Suprapubic skin (tissue), 4 donors: Measurements from ENCODE around the gene YWHAQ. TPM values are rescaled to one million over a fixed set of nuclear protein-coding genes. Genes with fewer than 3 reads are reported as not detected.

Source experiments
- DNase-seq, 2 donors: peaks; one replicate each; pipeline ENCODE4 v3.0.0-alpha.2; 2019; ENCODE audit warnings: low spot score in 2 of 2
- H3K27ac ChIP-seq: fragments of 200-600 bp; sonication (generic); one replicate; pipeline ENCODE4 v1.5.1; 2019
- H3K27me3 ChIP-seq: fragments of 200-600 bp; sonication (generic); one replicate; pipeline ENCODE4 v1.5.1; 2019
- H3K36me3 ChIP-seq: fragments of 200-600 bp; sonication (generic); one replicate; pipeline ENCODE4 v1.5.1; 2019
- H3K4me1 ChIP-seq: fragments of 200-600 bp; sonication (generic); one replicate; pipeline ENCODE4 v1.5.1; 2019
- H3K4me3 ChIP-seq: fragments of 200-600 bp; sonication (generic); one replicate; pipeline ENCODE4 v1.5.1; 2019; ENCODE audit warnings: mild to moderate bottlenecking
- H3K9me3 ChIP-seq: fragments of 200-600 bp; sonication (generic); one replicate; pipeline ENCODE4 v1.5.1; 2019
- EP300 ChIP-seq: sonication (generic); formaldehyde crosslinking; IDR thresholded peaks from one replicate; pipeline ENCODE4 v1.6.1; 2017; ENCODE audit warnings: antibody characterized with exemption
- POLR2A ChIP-seq, 2 donors: fragments of 450-650 bp; IDR thresholded peaks; one replicate each; pipeline ENCODE4 v1.6.1; 2017; ENCODE audit warnings: antibody characterized with exemption in 2 of 2, mild to moderate bottlenecking in 2 of 2, moderate library complexity in 2 of 2
- POLR2AphosphoS5 ChIP-seq, 3 donors: sonication (generic); formaldehyde crosslinking; IDR thresholded peaks; one replicate each; pipeline ENCODE4 v1.6.1; 2017; ENCODE audit warnings: antibody characterized with exemption in 3 of 3
- WGBS: methylation state at CpG from one replicate; pipeline ENCODE4 v1.1.5; 2018; 5-methylcytosine and 5-hydroxymethylcytosine counted together
- total RNA-seq, 4 donors: library from RNA; depleted of rRNA; stranded (reverse); fragments of >200 nt; gene quantifications; one replicate each; pipeline ENCODE4 v1.1.0, GENCODE V29; 2016
- TF ChIP-seq, protein P1 (sequence below), 2 donors: fragments of 200-600 bp in 1 of 2; fragments of 450-650 bp in 1 of 2; sonication (generic) in 1 of 2; IDR thresholded peaks; one replicate each; pipeline ENCODE4 v1.5.1; 2016 to 2019; ENCODE audit warnings: antibody characterized with exemption in 2 of 2, mild to moderate bottlenecking in 1 of 2, moderate library complexity in 1 of 2

The YWHAQ gene
- total RNA-seq, 4 donors from 2014 or later: 84.6 to 172 (median 165) TPM

DNA sequence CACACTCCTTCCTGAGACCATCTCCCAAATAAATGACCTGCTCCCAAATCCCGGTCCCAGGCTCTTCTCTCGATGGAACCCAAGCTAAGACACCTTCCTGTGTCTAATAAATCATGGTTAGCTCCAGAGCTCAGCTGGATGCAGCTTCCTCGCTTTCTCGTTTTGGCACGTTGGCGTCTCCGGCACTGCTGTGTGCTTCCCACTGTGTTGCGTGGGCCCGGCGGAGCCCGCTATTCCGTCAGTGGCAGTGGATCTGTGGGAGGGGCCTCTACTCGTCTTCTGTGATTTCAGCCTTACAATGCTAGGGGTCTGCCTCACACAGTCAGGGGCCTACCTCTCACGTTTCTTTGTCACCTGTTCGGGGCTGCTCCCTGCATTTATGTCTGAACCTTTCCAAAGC is 29.4 kb upstream of the YWHAQ start:
- 89% methylated on average over 15 of the region's 15 CpGs for WGBS
- no peak overlapping the region for H3K4me3 ChIP-seq

DNA sequence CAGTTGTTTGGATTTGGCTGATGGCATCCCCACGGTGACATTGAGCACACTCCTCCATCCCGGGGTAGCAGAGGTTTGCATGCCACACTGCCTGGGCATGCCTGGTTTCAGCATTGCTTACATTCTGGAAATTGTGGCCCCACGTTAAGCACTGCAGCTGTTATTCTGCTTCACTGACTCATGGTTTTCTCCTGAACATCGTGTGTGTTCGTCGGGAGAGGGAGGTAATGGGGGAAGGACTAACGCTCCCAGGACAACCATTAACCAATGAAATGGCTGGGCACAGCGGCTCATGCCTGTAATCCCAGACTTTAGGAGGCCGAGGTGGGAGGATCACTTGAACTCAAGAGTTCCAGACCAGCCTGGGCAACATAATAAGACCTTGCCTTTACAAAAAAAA is 28.2 kb upstream of the YWHAQ start:
- H3K4me3 ChIP-seq: no peak overlapping the region
- WGBS: 75% methylated on average over 9 of the region's 9 CpGs
- no peak for DNase-seq
- H3K36me3 ChIP-seq: no peaks in the 10 kb centered on the region
- no peaks in the 10 kb centered on the region for H3K9me3 ChIP-seq
- H3K4me1 ChIP-seq: no peaks in the 10 kb centered on the region
- no peak overlapping the region for H3K27ac ChIP-seq
- TF ChIP-seq POLR2AphosphoS5 (IDR thresholded peaks at IDR 0.05) (no peak), POLR2A (IDR thresholded peaks at IDR 0.05) (no peak), EP300 (no peak)
- TF ChIP-seq, protein P1, sequence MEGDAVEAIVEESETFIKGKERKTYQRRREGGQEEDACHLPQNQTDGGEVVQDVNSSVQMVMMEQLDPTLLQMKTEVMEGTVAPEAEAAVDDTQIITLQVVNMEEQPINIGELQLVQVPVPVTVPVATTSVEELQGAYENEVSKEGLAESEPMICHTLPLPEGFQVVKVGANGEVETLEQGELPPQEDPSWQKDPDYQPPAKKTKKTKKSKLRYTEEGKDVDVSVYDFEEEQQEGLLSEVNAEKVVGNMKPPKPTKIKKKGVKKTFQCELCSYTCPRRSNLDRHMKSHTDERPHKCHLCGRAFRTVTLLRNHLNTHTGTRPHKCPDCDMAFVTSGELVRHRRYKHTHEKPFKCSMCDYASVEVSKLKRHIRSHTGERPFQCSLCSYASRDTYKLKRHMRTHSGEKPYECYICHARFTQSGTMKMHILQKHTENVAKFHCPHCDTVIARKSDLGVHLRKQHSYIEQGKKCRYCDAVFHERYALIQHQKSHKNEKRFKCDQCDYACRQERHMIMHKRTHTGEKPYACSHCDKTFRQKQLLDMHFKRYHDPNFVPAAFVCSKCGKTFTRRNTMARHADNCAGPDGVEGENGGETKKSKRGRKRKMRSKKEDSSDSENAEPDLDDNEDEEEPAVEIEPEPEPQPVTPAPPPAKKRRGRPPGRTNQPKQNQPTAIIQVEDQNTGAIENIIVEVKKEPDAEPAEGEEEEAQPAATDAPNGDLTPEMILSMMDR (IDR thresholded peaks at IDR 0.05): no peak
- H3K27me3 ChIP-seq: no peaks in the 10 kb centered on the region

More for the DNA sequence above, 29.4 kb upstream of the YWHAQ start:
- Histone ChIP-seq H3K27me3 (no peaks in the 10 kb centered on the region), H3K9me3 (no peaks in the 10 kb centered on the region), H3K36me3 (no peaks in the 10 kb centered on the region), H3K27ac (no peak overlapping the region), H3K4me1 (no peaks in the 10 kb centered on the region)
- TF ChIP-seq EP300 (no peak), POLR2AphosphoS5 (IDR thresholded peaks at IDR 0.05) (no peak), POLR2A (IDR thresholded peaks at IDR 0.05) (no peak)
- TF ChIP-seq, protein P1 (IDR thresholded peaks at IDR 0.05): no peak
- DNase-seq: no peak

DNA sequence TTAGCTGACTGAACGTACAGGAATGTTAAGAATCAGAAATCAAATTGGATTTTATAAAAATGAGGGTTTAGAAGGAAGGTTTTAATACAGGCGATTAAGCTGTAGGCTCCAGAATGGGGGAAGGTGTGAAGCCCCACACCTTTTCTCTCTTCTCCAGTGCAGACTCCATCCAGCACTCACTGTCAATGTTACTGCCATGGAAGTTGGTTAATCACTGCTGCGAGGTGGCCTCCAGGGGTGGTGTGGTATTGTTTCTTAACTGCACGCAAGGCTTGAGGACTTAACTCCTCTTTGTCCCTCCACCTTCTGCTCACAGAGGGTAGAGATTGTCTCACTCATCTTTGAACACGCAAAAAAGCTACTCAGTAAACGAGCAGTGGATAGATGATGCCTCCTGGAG is 26.9 kb upstream of the YWHAQ start:
- H3K4me1 ChIP-seq: no peaks in the 10 kb centered on the region
- no peaks in the 10 kb centered on the region for H3K27me3 ChIP-seq
- H3K36me3 ChIP-seq: no peaks in the 10 kb centered on the region
- no peak overlapping the region for H3K27ac ChIP-seq
- TF ChIP-seq POLR2AphosphoS5 (IDR thresholded peaks at IDR 0.05): no peak
- TF ChIP-seq EP300: no peak
- TF ChIP-seq, protein P1 (IDR thresholded peaks at IDR 0.05): no peak
- TF ChIP-seq POLR2A (IDR thresholded peaks at IDR 0.05): no peak
- WGBS: 88% methylated on average over 6 of the region's 6 CpGs
- H3K4me3 ChIP-seq: no peak overlapping the region
- no peaks in the 10 kb centered on the region for H3K9me3 ChIP-seq
- DNase-seq: no peak

DNA sequence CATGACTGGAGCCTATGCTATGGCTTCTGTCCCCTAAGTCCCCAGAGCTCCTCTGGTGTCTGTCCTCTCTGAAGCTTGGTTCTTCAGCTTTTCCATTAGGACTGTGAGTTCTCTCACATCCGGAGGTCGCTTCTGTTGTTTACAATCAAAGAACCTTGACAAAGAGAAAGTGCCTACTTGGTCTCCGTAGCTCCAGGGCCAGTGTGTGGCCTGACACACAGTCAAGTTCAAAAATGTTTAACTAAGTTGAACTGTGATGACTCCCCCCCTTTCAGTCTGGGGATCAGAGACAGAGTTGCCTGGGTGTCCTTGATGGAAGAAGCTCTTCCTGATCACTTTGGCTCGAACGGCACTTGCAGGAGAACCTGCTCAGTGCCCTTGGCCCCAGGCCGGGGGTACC is 26.3 kb upstream of the YWHAQ start:
- H3K36me3 ChIP-seq: no peaks in the 10 kb centered on the region
- DNase-seq: no peak
- WGBS: 88% methylated on average over 6 of the region's 6 CpGs
- no peaks in the 10 kb centered on the region for H3K27me3 ChIP-seq
- H3K4me1 ChIP-seq: no peaks in the 10 kb centered on the region
- TF ChIP-seq EP300: no peak
- no peak for TF ChIP-seq POLR2AphosphoS5 (IDR thresholded peaks at IDR 0.05)
- TF ChIP-seq POLR2A (IDR thresholded peaks at IDR 0.05): no peak
- TF ChIP-seq, protein P1 (IDR thresholded peaks at IDR 0.05): no peak
- no peaks in the 10 kb centered on the region for H3K9me3 ChIP-seq
- H3K4me3 ChIP-seq: no peak overlapping the region
- H3K27ac ChIP-seq: no peak overlapping the region

DNA sequence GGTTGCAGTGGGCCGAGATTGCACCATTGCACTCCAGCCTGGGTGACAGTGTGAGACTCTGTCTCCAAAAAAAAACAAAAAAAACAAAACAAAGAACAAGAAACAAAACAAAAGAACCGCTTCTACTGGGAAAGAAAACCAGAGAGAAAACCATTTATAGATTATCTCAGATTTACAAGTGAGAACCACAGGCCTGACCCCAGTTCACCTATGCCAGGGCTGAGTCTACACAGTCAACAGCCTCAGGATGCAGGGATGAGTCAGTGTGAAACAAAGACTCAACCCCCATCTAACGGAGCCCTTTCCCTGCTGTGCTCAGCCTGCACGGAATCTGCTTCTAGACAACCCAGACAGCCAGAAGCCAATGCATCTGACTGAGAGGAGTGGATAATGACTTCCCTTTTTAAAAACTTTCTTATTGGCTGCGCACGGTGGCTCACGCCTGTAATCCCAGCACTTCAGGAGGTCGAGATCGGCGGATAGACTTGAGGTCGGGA is 25.5 kb upstream of the YWHAQ start:
- Histone ChIP-seq H3K4me3 (no peak overlapping the region), H3K27me3 (no peaks in the 10 kb centered on the region), H3K9me3 (no peaks in the 10 kb centered on the region), H3K27ac (no peak overlapping the region), H3K4me1 (no peaks in the 10 kb centered on the region), H3K36me3 (no peaks in the 10 kb centered on the region)
- TF ChIP-seq, protein P1 (IDR thresholded peaks at IDR 0.05): no peak
- TF ChIP-seq POLR2A (IDR thresholded peaks at IDR 0.05) (no peak), EP300 (no peak), POLR2AphosphoS5 (IDR thresholded peaks at IDR 0.05) (no peak)
- no peak for DNase-seq
- WGBS: 82% methylated on average over 11 of the region's 11 CpGs
